Measurements from ENCODE around the gene DOCK6.
A peak's percentile ranks its signal among the peaks of the same experiment; 100 is the strongest.
"Not testable (repeated sequence)": the region's sequence is repeated elsewhere in the genome, so short reads cannot be mapped to it uniquely, and the experiment has no call there.

DOCK6 gene

GRCh38 chr19:11197291-11198174 lies 64.8 kb downstream of the DOCK6 start, which contains the start of gene KANK2:
Gene KANK2 (minus strand): TSS chr19:11197545. CDS start chr19:11194511, 3,034 bp downstream.
- DNase-seq (ENCODE audit: low spot score): peak; percentile 100

DNA sequence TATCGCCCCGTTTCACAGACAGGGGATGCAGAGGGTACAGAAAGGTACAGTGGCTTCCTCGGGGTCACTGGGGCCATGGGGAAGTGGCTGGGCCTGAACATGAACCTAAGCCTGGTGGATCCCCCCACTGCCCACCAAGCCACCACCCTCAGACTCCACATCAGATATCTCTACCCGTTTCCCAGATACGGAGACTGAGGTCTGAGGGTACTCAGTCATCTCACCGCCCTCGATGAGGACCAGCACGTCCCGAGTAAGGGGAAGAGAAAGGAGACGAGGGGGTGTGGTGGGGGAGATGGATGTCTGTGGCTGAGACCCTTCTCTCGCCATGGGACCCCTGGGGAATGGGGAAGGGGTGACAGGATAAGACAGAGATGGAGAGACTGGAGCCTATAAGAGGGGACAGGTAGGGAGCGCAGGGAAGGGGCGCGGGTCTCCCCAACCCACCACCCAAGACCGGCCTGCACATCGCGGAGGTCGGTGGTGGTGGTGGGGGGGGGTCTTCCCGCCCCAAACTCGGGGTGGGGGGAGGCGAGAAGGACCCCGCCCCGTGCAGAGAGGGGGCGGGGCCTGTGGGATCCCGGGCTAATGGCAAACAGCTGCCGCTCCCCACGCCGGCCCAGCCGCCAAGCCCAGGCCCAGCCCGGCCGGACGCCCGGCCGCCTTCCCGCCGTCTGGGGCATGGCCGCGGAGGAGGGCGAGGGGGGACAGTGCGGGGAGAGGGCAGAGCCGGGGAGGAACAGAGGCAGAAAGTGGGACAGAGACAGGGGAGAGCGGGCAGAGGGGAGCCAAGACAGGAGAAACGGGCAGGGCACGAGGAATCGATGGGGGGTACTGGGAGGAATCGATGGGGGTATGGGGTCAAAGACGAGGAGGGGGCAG lies 65.7 kb downstream of the DOCK6 start:
- peak; percentile 88 for DNase-seq (ENCODE audit: low spot score)

GRCh38 chr19:11195681-11196080 lies 66.6 kb downstream of the DOCK6 start:
- no peak for DNase-seq (ENCODE audit: low spot score)

GRCh38 chr19:11194656-11195558 lies 67.4 kb downstream of the DOCK6 start:
- no peak for DNase-seq (ENCODE audit: low spot score)

DNA sequence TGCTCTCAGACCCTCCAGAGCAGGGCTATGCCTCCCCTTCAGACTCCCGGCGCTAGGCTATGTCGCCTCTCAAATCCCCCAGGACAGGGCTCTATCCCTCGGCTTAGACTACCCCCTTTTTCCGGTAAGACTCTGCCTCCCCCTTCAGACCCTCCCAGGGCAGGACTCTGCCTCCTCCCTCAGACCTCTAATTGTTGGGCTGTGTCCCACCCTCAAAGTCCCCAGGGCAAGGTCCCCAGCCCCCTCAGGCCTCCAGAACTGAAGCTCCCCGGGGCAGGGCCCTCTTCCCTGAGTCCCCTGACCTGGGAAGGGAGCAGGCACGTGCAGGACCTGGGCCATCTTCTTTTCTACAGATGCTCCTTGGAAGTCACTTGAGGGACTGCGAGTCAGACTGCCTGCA lies 68.2 kb downstream of the DOCK6 start:
- no peak for DNase-seq (ENCODE audit: low spot score)

- no peak for DNase-seq (ENCODE audit: low spot score)
These were observed 69.1 kb downstream of the DOCK6 start for GRCh38 chr19:11192957-11193939.

DNA sequence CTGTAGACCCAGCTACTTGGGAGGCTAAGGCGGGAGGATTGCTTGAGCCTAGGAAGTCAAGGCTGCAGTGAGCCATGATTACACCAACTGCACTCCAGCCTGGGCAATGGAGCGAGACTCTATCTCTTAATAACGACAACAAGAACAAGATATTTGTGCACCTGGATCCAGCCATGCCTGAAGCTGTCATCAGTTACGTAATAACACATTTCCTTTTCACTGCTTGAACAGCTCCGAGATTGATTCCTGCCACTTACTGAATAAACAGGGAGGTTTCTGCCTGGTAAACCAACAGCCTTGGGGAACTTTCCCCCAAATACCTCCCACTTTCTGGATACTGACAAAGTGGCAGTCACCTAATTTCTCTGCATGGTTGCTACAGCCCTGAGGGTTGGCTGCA lies 70.4 kb downstream of the DOCK6 start:
- DNase-seq (ENCODE audit: low spot score): no peak

DNA sequence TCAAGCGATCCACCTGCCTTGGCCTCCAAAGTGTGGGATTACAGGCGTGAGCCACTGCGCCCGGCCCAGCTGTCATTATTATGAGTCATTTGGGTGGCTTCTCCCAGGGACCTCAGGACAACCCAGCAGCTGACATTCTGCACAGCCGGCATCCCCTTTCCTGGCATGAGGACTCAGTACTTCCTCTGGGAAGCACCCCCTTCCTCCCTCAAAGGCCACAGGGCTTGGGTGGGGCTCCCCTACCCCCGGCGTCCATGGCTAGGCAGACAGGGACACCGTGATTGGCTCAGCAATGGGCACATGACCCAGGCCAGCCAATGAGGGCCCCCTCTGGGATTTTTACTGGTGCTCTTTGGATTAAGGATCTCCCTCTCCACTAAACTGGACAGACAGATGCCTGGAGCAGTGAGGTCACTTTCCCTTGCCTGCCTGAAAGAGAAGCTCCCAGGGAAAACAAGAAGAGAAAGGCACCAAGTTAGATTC lies 71.0 kb downstream of the DOCK6 start:
- DNase-seq (ENCODE audit: low spot score): peak; percentile 66

DNA sequence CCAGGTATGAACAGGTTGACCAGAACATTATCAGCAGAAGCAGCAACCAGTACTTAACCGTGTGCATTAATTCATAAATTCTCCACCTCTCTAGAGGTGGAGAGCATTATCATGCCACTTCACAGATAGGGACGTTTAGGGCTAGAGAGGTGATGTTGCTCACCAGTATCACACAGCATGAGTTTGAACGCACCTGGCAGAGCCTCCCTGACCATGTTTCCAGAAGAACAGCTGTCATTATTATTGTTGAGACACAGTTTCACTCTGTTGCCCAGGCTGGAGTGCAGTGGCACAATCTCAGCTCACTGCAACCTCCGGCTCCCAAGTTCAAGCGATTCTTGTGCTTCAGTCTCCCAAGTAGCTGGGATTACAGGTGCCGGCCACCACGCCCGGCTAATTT lies 71.8 kb downstream of the DOCK6 start:
- DNase-seq (ENCODE audit: low spot score): no peak

DNA sequence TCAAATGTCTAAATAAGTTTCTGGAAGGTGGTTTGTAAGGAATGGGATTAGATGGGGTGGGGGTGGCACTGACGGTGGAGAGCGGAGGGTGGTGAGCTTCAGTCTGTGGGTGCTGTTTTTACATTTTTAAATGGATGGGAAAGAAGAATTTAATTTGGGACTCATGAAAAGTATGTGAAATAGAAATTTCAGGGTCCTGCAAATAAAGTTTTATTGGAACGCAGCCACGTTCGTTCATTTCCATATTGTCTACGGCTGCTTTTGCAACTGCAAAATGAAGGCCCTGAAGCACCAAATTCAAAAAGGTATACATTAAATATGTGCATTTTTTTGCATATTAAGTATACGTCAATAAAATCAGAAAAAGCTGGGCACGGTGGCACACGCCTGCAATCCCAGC lies 74.9 kb downstream of the DOCK6 start:
- no peak for DNase-seq (ENCODE audit: low spot score)

- no peak for DNase-seq (ENCODE audit: low spot score)
These were observed 79.3 kb downstream of the DOCK6 start for GRCh38 chr19:11182994-11183393.

DNA sequence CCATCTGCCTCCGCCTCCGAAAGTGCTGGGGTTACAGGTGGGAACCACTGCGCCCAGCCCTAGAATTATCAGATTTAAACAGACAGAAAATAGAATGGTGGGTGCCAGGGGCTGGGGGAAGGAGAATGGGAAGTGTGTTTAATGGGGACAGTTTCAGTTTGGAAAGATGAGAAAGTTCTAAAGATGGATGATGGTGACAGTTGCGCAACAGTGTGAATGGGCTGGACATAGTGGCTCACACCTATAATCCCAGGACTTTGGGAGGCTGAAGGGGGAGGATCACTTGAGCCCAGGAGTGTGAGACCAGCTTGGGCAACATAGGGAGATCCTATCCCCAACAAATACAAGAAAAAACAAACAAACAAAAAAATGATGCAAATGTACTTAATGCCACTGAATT lies 80.8 kb downstream of the DOCK6 start:
- DNase-seq (ENCODE audit: low spot score): no peak

GRCh38 chr19:11180975-11181374 lies 81.3 kb downstream of the DOCK6 start:
- not testable (repeated sequence) for DNase-seq (ENCODE audit: low spot score)

DNA sequence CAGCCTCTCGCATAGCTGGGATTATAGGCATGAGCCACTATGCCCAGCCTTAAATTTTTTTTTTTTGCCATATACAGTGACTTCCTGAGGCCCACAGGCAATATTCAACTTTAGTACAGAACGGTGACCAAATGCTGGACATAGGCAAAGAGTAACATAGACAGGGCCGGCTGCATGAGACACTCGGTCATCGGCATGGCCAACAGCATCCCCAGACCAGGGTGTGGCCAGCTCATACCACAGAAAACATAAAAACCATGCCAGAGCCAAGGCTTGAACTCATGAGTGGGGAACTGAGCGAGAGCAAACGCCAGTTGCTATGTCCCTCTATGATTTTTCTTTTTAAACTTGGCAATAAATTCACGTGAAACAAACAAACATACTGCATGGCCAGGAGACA lies 82.0 kb downstream of the DOCK6 start:
- DNase-seq (ENCODE audit: low spot score): no peak

GRCh38 chr19:11179716-11180297 lies 82.5 kb downstream of the DOCK6 start:
- no peak for DNase-seq (ENCODE audit: low spot score)

DNA sequence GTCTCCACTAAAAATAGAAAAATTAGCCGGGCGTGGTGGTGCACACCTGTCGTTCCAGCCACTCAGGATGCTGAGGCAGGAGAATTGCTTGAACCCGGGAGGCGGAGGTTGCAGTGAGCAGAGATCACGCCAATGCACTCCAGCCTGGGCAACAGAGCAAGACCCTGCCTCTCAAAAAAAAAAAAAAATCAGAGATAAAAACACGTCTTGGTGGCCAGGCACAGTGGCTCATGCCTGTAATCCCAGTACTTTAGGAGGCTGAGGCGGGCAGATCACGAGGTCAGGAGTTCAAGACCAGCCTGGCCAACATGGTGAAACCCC lies 83.2 kb downstream of the DOCK6 start:
- DNase-seq (ENCODE audit: low spot score): not testable (repeated sequence)

GRCh38 chr19:11177592-11177991 lies 84.7 kb downstream of the DOCK6 start:
- DNase-seq (ENCODE audit: low spot score): no peak

DNA sequence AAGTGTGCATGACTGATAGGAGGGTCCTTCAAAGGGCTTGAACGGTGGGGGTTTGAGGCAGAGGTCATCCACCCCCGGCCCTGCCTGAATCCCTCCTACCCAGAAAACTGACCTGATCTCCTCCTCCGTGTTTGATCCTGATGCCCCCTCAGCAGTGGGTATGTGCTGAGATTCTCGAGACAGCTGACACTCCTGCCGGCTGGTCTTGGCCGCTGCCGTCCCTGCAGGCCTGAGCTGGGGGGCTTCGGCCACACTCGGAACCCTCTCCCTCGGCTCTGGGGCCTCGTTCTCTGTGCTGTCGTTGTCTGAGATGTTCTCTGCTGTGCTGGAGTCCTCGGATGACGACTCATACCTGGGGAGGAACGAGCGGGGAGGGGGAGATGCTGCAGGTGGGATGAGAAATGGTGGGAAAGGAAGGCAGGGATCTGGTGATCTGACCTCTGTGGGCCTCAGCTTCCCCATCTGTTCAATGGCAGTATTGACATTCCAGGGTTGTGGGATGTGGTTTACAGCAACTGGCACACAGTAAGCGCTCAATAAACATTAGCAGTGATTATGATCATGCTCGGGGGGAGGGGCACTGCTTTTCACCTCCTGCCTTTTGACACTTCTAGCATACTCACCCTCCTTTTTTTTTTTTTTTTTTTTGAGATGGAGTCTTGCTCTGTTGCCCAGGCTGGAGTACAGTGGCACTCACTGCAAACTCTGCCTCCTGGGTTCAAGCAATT lies 85.7 kb downstream of the DOCK6 start:
- no peak for DNase-seq (ENCODE audit: low spot score)

DNA sequence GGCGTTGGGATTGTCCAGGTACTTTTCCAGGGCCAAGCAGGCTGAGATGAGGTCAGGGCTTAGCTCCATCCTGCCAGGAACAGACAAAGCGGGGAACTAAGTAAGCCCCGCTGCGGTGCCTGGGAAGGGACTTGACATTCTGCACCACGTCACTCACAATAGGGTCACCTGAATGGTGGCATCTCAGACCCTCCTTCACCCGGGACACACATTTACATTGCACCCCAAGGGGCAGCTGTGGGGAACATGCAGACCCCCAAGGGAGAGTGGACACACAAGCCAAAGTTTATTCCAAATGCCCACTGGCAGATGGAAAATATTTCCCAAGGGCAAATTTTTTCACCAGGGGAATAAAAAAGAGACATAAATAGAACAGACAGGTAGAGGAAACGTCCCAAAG lies 86.4 kb downstream of the DOCK6 start:
- DNase-seq (ENCODE audit: low spot score): no peak

DNA sequence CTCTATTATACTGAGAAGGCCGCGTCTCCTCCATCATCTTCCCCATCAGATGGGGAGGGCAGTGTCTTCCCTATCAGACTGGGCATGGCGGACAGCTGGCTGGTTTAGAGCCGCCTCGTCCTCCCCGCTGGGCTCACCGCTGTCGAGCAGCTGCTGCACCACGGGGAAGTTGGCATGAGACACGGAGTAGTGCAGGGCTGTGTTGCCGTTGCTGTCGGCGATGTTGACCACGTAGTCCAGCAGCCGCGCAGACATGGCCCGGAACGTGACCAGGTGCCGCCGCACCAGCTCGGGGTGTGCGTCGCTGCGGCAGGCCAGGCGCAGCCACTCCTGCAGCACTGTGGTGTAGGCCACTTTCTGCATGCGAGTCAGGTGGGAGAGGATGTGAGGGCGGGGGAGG lies 88.0 kb downstream of the DOCK6 start:
- no peak for DNase-seq (ENCODE audit: low spot score)

All from iPS-NIHi11 (cell line).